HG03469 (cell line): Measurements from ENCODE around the gene GATAD2A.
"Not testable (repeated sequence)": the region's sequence is repeated elsewhere in the genome, so short reads cannot be mapped to it uniquely, and the experiment has no call there.

Source experiments
- ATAC-seq: cut with Tn5 transposase; IDR thresholded peaks from one replicate; pipeline ENCODE4 v1.9.1; 2021; ENCODE audit warnings: mild to moderate bottlenecking, moderate library complexity, moderate number of reproducible peaks; ENCODE audit not compliant: unreplicated experiment

Gene GATAD2A

GRCh38 chr19:19387108-19387507 is 18.4 kb upstream of the GATAD2A start:
- no peak for ATAC-seq

GRCh38 chr19:19388568-19389555 is 16.6 kb upstream of the GATAD2A start:
- no peak for ATAC-seq

GRCh38 chr19:19389683-19390082 is 15.8 kb upstream of the GATAD2A start:
- ATAC-seq, result not testable (repeated sequence)

- ATAC-seq, result not testable (repeated sequence)
These were observed 11.1 kb upstream of the GATAD2A start for GRCh38 chr19:19394333-19394732.

- ATAC-seq, result no peak
These were observed 5.6 kb upstream of the GATAD2A start for GRCh38 chr19:19399733-19400433.

- ATAC-seq, result no peak
These were observed 2.7 kb upstream of the GATAD2A start for GRCh38 chr19:19402656-19403372.

- ATAC-seq, result no peak
These were observed 2.0 kb upstream of the GATAD2A start for GRCh38 chr19:19403373-19403901.

- no peak for ATAC-seq
These were observed 749 bp downstream of the GATAD2A start for GRCh38 chr19:19405971-19406877.

- no peak for ATAC-seq
These were observed 1.6 kb downstream of the GATAD2A start for GRCh38 chr19:19406878-19407632.

GRCh38 chr19:19407633-19407930 is 2.1 kb downstream of the GATAD2A start:
- ATAC-seq, result no peak

- ATAC-seq, result no peak
These were observed 3.7 kb downstream of the GATAD2A start for GRCh38 chr19:19409205-19409604.

GRCh38 chr19:19409631-19410030 is 4.2 kb downstream of the GATAD2A start:
- ATAC-seq, result no peak

GRCh38 chr19:19410553-19411550 is 5.4 kb downstream of the GATAD2A start:
- ATAC-seq, result no peak

- ATAC-seq, result no peak
These were observed 10.8 kb downstream of the GATAD2A start for GRCh38 chr19:19416280-19416679.

GRCh38 chr19:19417046-19417445 is 11.6 kb downstream of the GATAD2A start:
- ATAC-seq, result no peak

GRCh38 chr19:19417628-19418245 is 12.3 kb downstream of the GATAD2A start:
- no peak for ATAC-seq

- ATAC-seq, result no peak
These were observed 13.2 kb downstream of the GATAD2A start for GRCh38 chr19:19418555-19419260.
